Neutrophil (primary cell): Measurements from ENCODE around the gene EYA2.

ENCODE experiments used
- H3K27ac ChIP-seq: fragments of 200-600 bp; sonication (generic); 2 replicates; pipeline ENCODE4 v1.5.1; 2016; ENCODE audit warnings: mild to moderate bottlenecking, moderate library complexity
- H3K27me3 ChIP-seq: fragments of 200-600 bp; sonication (generic); 2 replicates; pipeline ENCODE4 v1.6.0; 2016; ENCODE audit warnings: mild to moderate bottlenecking
- H3K36me3 ChIP-seq: fragments of 200-600 bp; sonication (generic); 2 replicates; pipeline ENCODE4 v1.5.1; 2017
- H3K4me1 ChIP-seq, 2 experiments: fragments of 200-600 bp in 1 of 2; sonication (generic) in 1 of 2; 1 replicate in 1 of 2; 2 replicates in 1 of 2; pipeline versions ENCODE4 v1.5.1 to v1.6.1; 2013 to 2016; ENCODE audit warnings: low read depth in 1 of 2, low read length in 1 of 2, mild to moderate bottlenecking in 1 of 2, moderate library complexity in 1 of 2; ENCODE audit not compliant: control insufficient read depth in 1 of 2, insufficient read depth in 1 of 2
- H3K4me3 ChIP-seq, 2 experiments: fragments of 200-600 bp in 1 of 2; sonication (generic) in 1 of 2; 1 replicate in 1 of 2; 2 replicates in 1 of 2; pipeline ENCODE4 v1.5.1; 2013 to 2016; ENCODE audit warnings: low read depth in 1 of 2, low read length in 1 of 2, mild to moderate bottlenecking in 1 of 2, moderate library complexity in 1 of 2
- H3K9me3 ChIP-seq: fragments of 200-600 bp; sonication (generic); 2 replicates; pipeline ENCODE4 v1.5.1; 2016
- TF ChIP-seq, protein P1 (sequence below): fragments of 200-600 bp; sonication (generic); IDR thresholded peaks from 2 replicates; pipeline ENCODE4 v1.5.1; 2016; ENCODE audit warnings: antibody characterized with exemption

The EYA2 gene

GRCh38 chr20:46977204-46977603, 82.6 kb downstream of the EYA2 start:
- H3K4me1 ChIP-seq = no peaks in the 10 kb centered on the region
- peaks cover 58% of the 10 kb centered on the region for H3K27me3 ChIP-seq
- H3K4me3 ChIP-seq = no peak overlapping the region
- TF ChIP-seq, protein P1, sequence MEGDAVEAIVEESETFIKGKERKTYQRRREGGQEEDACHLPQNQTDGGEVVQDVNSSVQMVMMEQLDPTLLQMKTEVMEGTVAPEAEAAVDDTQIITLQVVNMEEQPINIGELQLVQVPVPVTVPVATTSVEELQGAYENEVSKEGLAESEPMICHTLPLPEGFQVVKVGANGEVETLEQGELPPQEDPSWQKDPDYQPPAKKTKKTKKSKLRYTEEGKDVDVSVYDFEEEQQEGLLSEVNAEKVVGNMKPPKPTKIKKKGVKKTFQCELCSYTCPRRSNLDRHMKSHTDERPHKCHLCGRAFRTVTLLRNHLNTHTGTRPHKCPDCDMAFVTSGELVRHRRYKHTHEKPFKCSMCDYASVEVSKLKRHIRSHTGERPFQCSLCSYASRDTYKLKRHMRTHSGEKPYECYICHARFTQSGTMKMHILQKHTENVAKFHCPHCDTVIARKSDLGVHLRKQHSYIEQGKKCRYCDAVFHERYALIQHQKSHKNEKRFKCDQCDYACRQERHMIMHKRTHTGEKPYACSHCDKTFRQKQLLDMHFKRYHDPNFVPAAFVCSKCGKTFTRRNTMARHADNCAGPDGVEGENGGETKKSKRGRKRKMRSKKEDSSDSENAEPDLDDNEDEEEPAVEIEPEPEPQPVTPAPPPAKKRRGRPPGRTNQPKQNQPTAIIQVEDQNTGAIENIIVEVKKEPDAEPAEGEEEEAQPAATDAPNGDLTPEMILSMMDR = no peak
- H3K9me3 ChIP-seq = no peaks in the 10 kb centered on the region
- H3K27ac ChIP-seq = no peak overlapping the region
- H3K36me3 ChIP-seq = no peaks in the 10 kb centered on the region

GRCh38 chr20:46977909-46978588, 83.4 kb downstream of the EYA2 start:
- H3K9me3 ChIP-seq = no peaks in the 10 kb centered on the region
- peaks cover 52% of the 10 kb centered on the region for H3K27me3 ChIP-seq
- no peaks in the 10 kb centered on the region for H3K4me1 ChIP-seq
- no peak overlapping the region for H3K27ac ChIP-seq
- TF ChIP-seq, protein P1 = no peak
- H3K36me3 ChIP-seq = no peaks in the 10 kb centered on the region
- H3K4me3 ChIP-seq = no peak overlapping the region

GRCh38 chr20:46978951-46979491, 84.4 kb downstream of the EYA2 start:
- Histone ChIP-seq H3K27me3 (peaks cover 49% of the 10 kb centered on the region), H3K27ac (no peak overlapping the region), H3K36me3 (no peaks in the 10 kb centered on the region), H3K4me1 (no peaks in the 10 kb centered on the region), H3K4me3 (no peak overlapping the region), H3K9me3 (no peaks in the 10 kb centered on the region)
- TF ChIP-seq, protein P1 = no peak

- TF ChIP-seq, protein P1 = no peak
- H3K27ac ChIP-seq = no peak overlapping the region
- H3K36me3 ChIP-seq = no peaks in the 10 kb centered on the region
- H3K9me3 ChIP-seq = no peaks in the 10 kb centered on the region
- H3K4me1 ChIP-seq = no peaks in the 10 kb centered on the region
- peaks cover 44% of the 10 kb centered on the region for H3K27me3 ChIP-seq
- no peak overlapping the region for H3K4me3 ChIP-seq
Observed at GRCh38 chr20:46979603-46980241, 85.1 kb downstream of the EYA2 start.

GRCh38 chr20:46981184-46981583, 86.5 kb downstream of the EYA2 start:
- Histone ChIP-seq H3K36me3 (no peaks in the 10 kb centered on the region), H3K9me3 (no peaks in the 10 kb centered on the region), H3K27me3 (peaks cover 44% of the 10 kb centered on the region), H3K27ac (no peak overlapping the region), H3K4me3 (no peak overlapping the region), H3K4me1 (no peaks in the 10 kb centered on the region)
- TF ChIP-seq, protein P1 = no peak
